ENCODE measurements around the gene RBMS3. TPM values are rescaled to one million over a fixed set of nuclear protein-coding genes. Genes with fewer than 3 reads are reported as not detected.

Gene RBMS3
- total RNA-seq, 4 donors from 2014 or later = 2.8 to 77.6 (median 13.7) TPM

GRCh38 chr3:29290596-29290995 is 9.7 kb downstream of the RBMS3 start:
- no peak overlapping the region for H3K4me3 ChIP-seq
- H3K27me3 ChIP-seq = no peaks in the 10 kb centered on the region
- no peaks in the 10 kb centered on the region for H3K9me3 ChIP-seq
- DNase-seq = no peak
- no peak overlapping the region for H3K27ac ChIP-seq
- H3K36me3 ChIP-seq = no peaks in the 10 kb centered on the region
- H3K4me1 ChIP-seq = no peaks in the 10 kb centered on the region
- no peak for TF ChIP-seq CTCF (IDR thresholded peaks at IDR 0.05)
- TF ChIP-seq POLR2A (IDR thresholded peaks at IDR 0.05) = no peak

GRCh38 chr3:29291260-29291981 is 10.6 kb downstream of the RBMS3 start:
- Histone ChIP-seq H3K27ac (no peak overlapping the region), H3K4me1 (no peaks in the 10 kb centered on the region), H3K36me3 (no peaks in the 10 kb centered on the region), H3K27me3 (no peaks in the 10 kb centered on the region), H3K4me3 (no peak overlapping the region), H3K9me3 (no peaks in the 10 kb centered on the region)
- TF ChIP-seq POLR2A (IDR thresholded peaks at IDR 0.05) (no peak), CTCF (IDR thresholded peaks at IDR 0.05) (no peak)
- no peak for DNase-seq

GRCh38 chr3:29291982-29292363 is 11.1 kb downstream of the RBMS3 start:
- H3K27ac ChIP-seq = no peak overlapping the region
- DNase-seq = no peak
- H3K4me3 ChIP-seq = no peak overlapping the region
- H3K27me3 ChIP-seq = no peaks in the 10 kb centered on the region
- no peaks in the 10 kb centered on the region for H3K4me1 ChIP-seq
- no peaks in the 10 kb centered on the region for H3K36me3 ChIP-seq
- no peaks in the 10 kb centered on the region for H3K9me3 ChIP-seq
- TF ChIP-seq POLR2A (IDR thresholded peaks at IDR 0.05) (no peak), CTCF (IDR thresholded peaks at IDR 0.05) (no peak)

- no peaks in the 10 kb centered on the region for H3K36me3 ChIP-seq
- no peaks in the 10 kb centered on the region for H3K4me1 ChIP-seq
- TF ChIP-seq POLR2A (IDR thresholded peaks at IDR 0.05) = no peak
- TF ChIP-seq CTCF (IDR thresholded peaks at IDR 0.05) = no peak
- no peaks in the 10 kb centered on the region for H3K9me3 ChIP-seq
- no peak overlapping the region for H3K4me3 ChIP-seq
- H3K27ac ChIP-seq = no peak overlapping the region
- DNase-seq = no peak
- H3K27me3 ChIP-seq = no peaks in the 10 kb centered on the region
These were observed 12.6 kb downstream of the RBMS3 start for GRCh38 chr3:29293421-29293820.

- Histone ChIP-seq H3K9me3 (no peaks in the 10 kb centered on the region), H3K27ac (no peak overlapping the region), H3K27me3 (no peaks in the 10 kb centered on the region), H3K4me3 (no peak overlapping the region), H3K36me3 (no peaks in the 10 kb centered on the region), H3K4me1 (no peaks in the 10 kb centered on the region)
- no peak for TF ChIP-seq POLR2A (IDR thresholded peaks at IDR 0.05)
- no peak for DNase-seq
These were observed 17.1 kb downstream of the RBMS3 start for GRCh38 chr3:29297998-29298397.

GRCh38 chr3:29301332-29302019 is 20.6 kb downstream of the RBMS3 start:
- Histone ChIP-seq H3K27me3 (no peaks in the 10 kb centered on the region), H3K4me3 (no peak overlapping the region), H3K27ac (no peak overlapping the region), H3K9me3 (no peaks in the 10 kb centered on the region), H3K4me1 (no peaks in the 10 kb centered on the region), H3K36me3 (no peaks in the 10 kb centered on the region)
- no peak for DNase-seq
- TF ChIP-seq POLR2A (IDR thresholded peaks at IDR 0.05) (no peak), CTCF (IDR thresholded peaks at IDR 0.05) (no peak)
